ENCODE data around the gene CYREN. TPM values are rescaled to one million over a fixed set of nuclear protein-coding genes. Genes with fewer than 3 reads are reported as not detected.

CYREN gene
- total RNA-seq, 1 experiment from 2014 or later: 84.8 TPM

DNA sequence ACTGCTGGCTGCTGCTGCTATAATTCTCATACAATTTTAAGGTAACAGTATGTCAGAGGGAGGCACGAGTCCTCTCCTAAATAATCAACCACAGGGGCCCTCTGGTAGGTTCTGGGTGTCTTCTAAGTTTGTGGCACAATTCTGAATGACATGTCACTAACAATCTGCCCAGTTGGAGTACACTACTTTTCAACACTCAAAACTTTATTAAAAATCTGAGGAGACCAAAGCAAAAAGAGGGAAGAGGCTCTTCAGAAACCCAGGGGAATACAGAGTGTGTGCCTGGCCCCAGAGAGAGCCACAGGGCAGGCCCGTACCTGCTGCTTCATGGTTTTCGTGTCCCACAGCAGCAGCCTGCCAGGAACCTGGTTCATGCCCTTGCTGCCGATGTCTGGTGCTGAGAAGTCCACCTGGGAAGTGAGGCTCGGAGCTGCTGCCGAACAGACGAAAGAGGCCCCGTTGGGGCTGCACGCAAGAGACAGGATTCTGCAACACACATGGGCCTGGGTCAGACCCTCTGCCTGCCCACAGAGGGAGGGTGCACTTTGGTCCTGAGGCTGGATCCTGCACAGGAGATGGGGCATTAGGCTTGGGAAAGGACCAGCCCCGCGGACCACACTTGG is 22.5 kb upstream of the CYREN start:
- Mint-ChIP-seq H3K36me3 (ENCODE audit: insufficient read depth, unreplicated experiment) (peaks cover 28% of the 10 kb centered on the region), H3K4me3 (ENCODE audit: low read depth, unreplicated experiment) (no peak overlapping the region), H3K27ac (ENCODE audit: unreplicated experiment) (no peak overlapping the region), H3K9me3 (ENCODE audit: low read depth, unreplicated experiment) (no peaks in the 10 kb centered on the region), H3K27me3 (ENCODE audit: unreplicated experiment) (no peaks in the 10 kb centered on the region), H3K4me1 (ENCODE audit: low read depth, unreplicated experiment) (no peaks in the 10 kb centered on the region)
- TF ChIP-seq, protein P1, sequence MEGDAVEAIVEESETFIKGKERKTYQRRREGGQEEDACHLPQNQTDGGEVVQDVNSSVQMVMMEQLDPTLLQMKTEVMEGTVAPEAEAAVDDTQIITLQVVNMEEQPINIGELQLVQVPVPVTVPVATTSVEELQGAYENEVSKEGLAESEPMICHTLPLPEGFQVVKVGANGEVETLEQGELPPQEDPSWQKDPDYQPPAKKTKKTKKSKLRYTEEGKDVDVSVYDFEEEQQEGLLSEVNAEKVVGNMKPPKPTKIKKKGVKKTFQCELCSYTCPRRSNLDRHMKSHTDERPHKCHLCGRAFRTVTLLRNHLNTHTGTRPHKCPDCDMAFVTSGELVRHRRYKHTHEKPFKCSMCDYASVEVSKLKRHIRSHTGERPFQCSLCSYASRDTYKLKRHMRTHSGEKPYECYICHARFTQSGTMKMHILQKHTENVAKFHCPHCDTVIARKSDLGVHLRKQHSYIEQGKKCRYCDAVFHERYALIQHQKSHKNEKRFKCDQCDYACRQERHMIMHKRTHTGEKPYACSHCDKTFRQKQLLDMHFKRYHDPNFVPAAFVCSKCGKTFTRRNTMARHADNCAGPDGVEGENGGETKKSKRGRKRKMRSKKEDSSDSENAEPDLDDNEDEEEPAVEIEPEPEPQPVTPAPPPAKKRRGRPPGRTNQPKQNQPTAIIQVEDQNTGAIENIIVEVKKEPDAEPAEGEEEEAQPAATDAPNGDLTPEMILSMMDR (IDR thresholded peaks at IDR 0.05; ENCODE audit: unreplicated experiment): no peak
- no TSS peak for BruUV-seq (replicated peaks)
- CTCF ChIA-PET: no interaction called here
- intact Hi-C loops (cut with micrococcal nuclease; ENCODE audit: unreplicated experiment): no loop called here
- DNase-seq: no peak

DNA sequence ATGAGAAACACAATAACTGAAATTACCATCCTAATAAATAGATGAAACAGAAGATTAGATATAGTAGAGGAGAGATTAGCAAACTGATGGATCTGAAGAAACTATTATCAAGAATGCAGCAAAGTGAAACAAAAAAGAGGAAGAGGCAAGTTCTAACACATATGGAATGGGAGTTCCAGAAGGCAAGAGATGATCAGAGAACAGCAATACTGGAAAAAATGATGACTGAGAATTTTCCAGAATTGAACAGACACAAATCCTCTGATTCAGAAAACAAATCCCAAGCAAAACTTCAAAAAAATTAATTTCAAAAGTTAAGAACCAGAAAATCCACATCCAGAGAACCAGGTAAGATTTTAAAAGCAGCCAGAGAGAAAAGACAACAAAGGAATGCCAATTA is 20.2 kb upstream of the CYREN start:
- H3K36me3 Mint-ChIP-seq (ENCODE audit: insufficient read depth, unreplicated experiment): peaks cover 29% of the 10 kb centered on the region
- intact Hi-C loops (cut with micrococcal nuclease; ENCODE audit: unreplicated experiment): no loop called here
- TF ChIP-seq, protein P1 (IDR thresholded peaks at IDR 0.05; ENCODE audit: unreplicated experiment): no peak
- H3K4me3 Mint-ChIP-seq (ENCODE audit: low read depth, unreplicated experiment): no peak overlapping the region
- no peaks in the 10 kb centered on the region for H3K4me1 Mint-ChIP-seq (ENCODE audit: low read depth, unreplicated experiment)
- no peaks in the 10 kb centered on the region for H3K9me3 Mint-ChIP-seq (ENCODE audit: low read depth, unreplicated experiment)
- no peaks in the 10 kb centered on the region for H3K27me3 Mint-ChIP-seq (ENCODE audit: unreplicated experiment)
- no TSS peak for BruUV-seq (replicated peaks)
- H3K27ac Mint-ChIP-seq (ENCODE audit: unreplicated experiment): no peak overlapping the region
- no peak for DNase-seq
- CTCF ChIA-PET: no interaction called here

DNA sequence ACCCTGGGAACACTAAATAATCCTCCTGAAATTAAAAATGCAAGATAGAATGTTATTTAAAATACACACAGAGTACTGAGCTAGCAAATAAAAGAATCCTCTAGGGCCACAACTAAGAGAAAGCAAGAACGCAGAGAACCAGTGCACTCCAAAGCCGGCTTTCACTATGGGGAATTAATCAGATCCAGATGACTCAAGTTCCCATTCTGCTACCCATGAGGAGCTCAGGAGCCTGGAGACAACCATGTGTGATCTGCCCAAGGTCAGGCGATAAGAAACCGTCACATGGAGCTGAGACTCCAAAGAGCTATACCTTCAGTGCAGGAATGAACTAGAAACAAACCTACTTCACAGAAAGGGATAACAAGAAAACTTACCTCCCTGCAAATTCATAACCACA is 19.5 kb upstream of the CYREN start:
- CTCF ChIA-PET: no interaction called here
- no peaks in the 10 kb centered on the region for H3K4me1 Mint-ChIP-seq (ENCODE audit: low read depth, unreplicated experiment)
- H3K9me3 Mint-ChIP-seq (ENCODE audit: low read depth, unreplicated experiment): no peaks in the 10 kb centered on the region
- peaks cover 34% of the 10 kb centered on the region for H3K36me3 Mint-ChIP-seq (ENCODE audit: insufficient read depth, unreplicated experiment)
- DNase-seq: no peak
- intact Hi-C loops (cut with micrococcal nuclease; ENCODE audit: unreplicated experiment): no loop called here
- TF ChIP-seq, protein P1 (IDR thresholded peaks at IDR 0.05; ENCODE audit: unreplicated experiment): no peak
- H3K27me3 Mint-ChIP-seq (ENCODE audit: unreplicated experiment): no peaks in the 10 kb centered on the region
- BruUV-seq (replicated peaks): no TSS peak
- H3K4me3 Mint-ChIP-seq (ENCODE audit: low read depth, unreplicated experiment): no peak overlapping the region
- no peak overlapping the region for H3K27ac Mint-ChIP-seq (ENCODE audit: unreplicated experiment)

DNA sequence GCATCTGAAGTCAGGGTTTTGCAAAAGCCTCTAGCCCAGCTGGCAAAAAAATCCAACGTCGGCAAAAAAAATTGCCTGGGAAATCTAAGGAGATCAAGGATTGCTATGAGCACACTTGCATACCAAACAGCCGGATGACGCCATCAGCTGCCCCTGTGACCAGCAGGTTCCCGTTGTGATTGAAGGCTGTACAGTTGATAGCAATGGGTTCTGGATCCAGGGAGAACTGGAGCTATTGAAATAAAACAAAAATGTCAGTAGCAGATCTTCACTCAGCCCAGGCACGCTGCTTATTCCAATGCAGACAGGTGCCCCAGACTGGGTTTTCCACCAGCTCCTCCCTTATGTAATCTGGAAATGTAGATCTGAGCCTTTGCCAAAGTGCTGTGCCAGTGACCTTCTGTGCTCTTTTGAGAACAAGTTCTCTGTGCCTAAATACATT is 18.7 kb upstream of the CYREN start:
- Mint-ChIP-seq H3K27me3 (ENCODE audit: unreplicated experiment) (no peaks in the 10 kb centered on the region), H3K4me3 (ENCODE audit: low read depth, unreplicated experiment) (no peak overlapping the region), H3K4me1 (ENCODE audit: low read depth, unreplicated experiment) (no peaks in the 10 kb centered on the region), H3K9me3 (ENCODE audit: low read depth, unreplicated experiment) (no peaks in the 10 kb centered on the region), H3K36me3 (ENCODE audit: insufficient read depth, unreplicated experiment) (peaks cover 40% of the 10 kb centered on the region), H3K27ac (ENCODE audit: unreplicated experiment) (no peak overlapping the region)
- no peak for DNase-seq
- intact Hi-C loops (cut with micrococcal nuclease; ENCODE audit: unreplicated experiment): no loop called here
- no TSS peak for BruUV-seq (replicated peaks)
- TF ChIP-seq, protein P1 (IDR thresholded peaks at IDR 0.05; ENCODE audit: unreplicated experiment): no peak
- CTCF ChIA-PET: no interaction called here

All from Calu3 (cell line).